DND-41 (cell line): Measurements from ENCODE around the gene TUB.

Experiments
- CTCF ChIP-seq: IDR thresholded peaks from 2 replicates; pipeline ENCODE4 v1.5.1; 2012; ENCODE audit warnings: borderline replicate concordance, low read length, moderate library complexity, mild to moderate bottlenecking; ENCODE audit not compliant: poor library complexity, severe bottlenecking; ENCODE audit errors: extremely low read depth
- EZH2 ChIP-seq: IDR thresholded peaks from 3 replicates; pipeline ENCODE4 v1.6.1; 2012; ENCODE audit warnings: borderline replicate concordance, low read depth, mild to moderate bottlenecking, moderate library complexity, low read length, inconsistent platforms; ENCODE audit not compliant: severe bottlenecking

- no peak for TF ChIP-seq CTCF
- no peak for TF ChIP-seq EZH2
Observed at GRCh38 chr11:8110396-8110795, 29.4 kb downstream of the TUB start.
